Measurements from ENCODE around the gene PXYLP1. TPM values are rescaled to one million over a fixed set of nuclear protein-coding genes. Genes with fewer than 3 reads are reported as not detected.

PXYLP1 gene
- total RNA-seq, 1 donor from 2014 or later: 7.1 TPM

- DNase-seq (ENCODE audit: low spot score): no peak
Observed at GRCh38 chr3:141342386-141342785, 110.8 kb downstream of the PXYLP1 start.

GRCh38 chr3:141343077-141343476 is 111.5 kb downstream of the PXYLP1 start:
- DNase-seq (ENCODE audit: low spot score): no peak

- DNase-seq (ENCODE audit: low spot score): no peak
Observed at GRCh38 chr3:141343865-141344271, 112.2 kb downstream of the PXYLP1 start.

Other genes starting within 250 kb of the PXYLP1 start
- gene SPSB4, start 180.5 kb upstream of the PXYLP1 start, total RNA-seq: 1.1 TPM
- 75.4 TPM for gene ZBTB38, start 136.7 kb downstream of the PXYLP1 start, total RNA-seq

Data from mesenteric fat pad (tissue), 1 donor.